HL-60 (cell line): Measurements from ENCODE around the gene NUP43.

Experiments used
- POLR2AphosphoS5 ChIP-seq: IDR thresholded peaks from 2 replicates; pipeline ENCODE4 v1.6.1; 2012; ENCODE audit warnings: low read depth
- SPI1 ChIP-seq: IDR thresholded peaks from 2 replicates; pipeline ENCODE4 v1.6.1; 2012; ENCODE audit warnings: low read depth, mild to moderate bottlenecking, borderline replicate concordance
- TF ChIP-seq, protein P1 (sequence below): IDR thresholded peaks from one replicate; pipeline ENCODE4 v1.5.1; 2011; ENCODE audit warnings: low read length, control low read depth, inconsistent platforms; ENCODE audit not compliant: insufficient read depth

DNA sequence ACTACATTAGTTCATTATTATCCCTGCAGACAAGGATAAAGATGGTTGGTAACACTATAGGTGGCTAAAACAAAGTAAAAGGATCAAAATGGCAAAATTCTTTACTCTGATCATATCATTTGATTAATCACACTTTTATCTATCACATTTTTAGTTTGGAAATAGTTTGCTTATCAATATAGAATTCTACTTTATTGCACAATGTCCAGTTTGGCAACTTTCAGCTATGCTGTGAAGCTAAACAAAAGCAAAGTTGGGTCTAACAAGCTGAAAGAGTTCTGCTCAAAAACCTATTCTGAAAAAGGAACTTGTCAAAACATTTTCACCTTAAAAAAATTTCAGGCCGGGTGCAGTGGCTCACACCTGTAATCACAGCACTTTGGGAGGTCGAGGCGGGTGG lies 20.5 kb downstream of the NUP43 start:
- TF ChIP-seq, protein P1, sequence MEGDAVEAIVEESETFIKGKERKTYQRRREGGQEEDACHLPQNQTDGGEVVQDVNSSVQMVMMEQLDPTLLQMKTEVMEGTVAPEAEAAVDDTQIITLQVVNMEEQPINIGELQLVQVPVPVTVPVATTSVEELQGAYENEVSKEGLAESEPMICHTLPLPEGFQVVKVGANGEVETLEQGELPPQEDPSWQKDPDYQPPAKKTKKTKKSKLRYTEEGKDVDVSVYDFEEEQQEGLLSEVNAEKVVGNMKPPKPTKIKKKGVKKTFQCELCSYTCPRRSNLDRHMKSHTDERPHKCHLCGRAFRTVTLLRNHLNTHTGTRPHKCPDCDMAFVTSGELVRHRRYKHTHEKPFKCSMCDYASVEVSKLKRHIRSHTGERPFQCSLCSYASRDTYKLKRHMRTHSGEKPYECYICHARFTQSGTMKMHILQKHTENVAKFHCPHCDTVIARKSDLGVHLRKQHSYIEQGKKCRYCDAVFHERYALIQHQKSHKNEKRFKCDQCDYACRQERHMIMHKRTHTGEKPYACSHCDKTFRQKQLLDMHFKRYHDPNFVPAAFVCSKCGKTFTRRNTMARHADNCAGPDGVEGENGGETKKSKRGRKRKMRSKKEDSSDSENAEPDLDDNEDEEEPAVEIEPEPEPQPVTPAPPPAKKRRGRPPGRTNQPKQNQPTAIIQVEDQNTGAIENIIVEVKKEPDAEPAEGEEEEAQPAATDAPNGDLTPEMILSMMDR: no peak
- TF ChIP-seq POLR2AphosphoS5 (no peak), SPI1 (no peak)
